Caco-2 (cell line): Measurements from ENCODE around the gene TARP.

Source experiments
- BruUV-seq: library from RNA; stranded (reverse); fragments of 400-500 nt; replicated peaks from 2 replicates; lab custom pipeline; 2021; lab: Mats Ljungman, UMichigan
- CTCF ChIA-PET: fragments of 300-600 bp; sonication (Branson Sonifier 250); formaldehyde crosslinking; loops from one replicate; lab custom pipeline; 2022; ENCODE audit warnings: antibody characterized with exemption; lab: Charles Lee
- POLR2A ChIA-PET: fragments of 300-600 bp; sonication (Branson Sonifier 250); formaldehyde crosslinking; loops from one replicate; lab custom pipeline; 2022; ENCODE audit warnings: antibody characterized with exemption; lab: Charles Lee
- DNase-seq, 2 experiments: peaks; one replicate each; pipeline versions ENCODE4 v3.0.0 to v3.0.0-alpha.2; 2020 to 2022
- H3K27me3 ChIP-seq: replicated peaks from 2 replicates; pipeline ENCODE4 v1.6.0; 2011; ENCODE audit warnings: low read length; ENCODE audit not compliant: control insufficient read depth, insufficient read depth
- H3K36me3 ChIP-seq: 2 replicates; pipeline ENCODE4 v1.5.1; 2011; ENCODE audit warnings: low read length; ENCODE audit not compliant: control insufficient read depth, insufficient read depth
- H3K4me1 ChIP-seq: fragments of 250-450 bp; sonication (Bioruptor Pico); 2 replicates; pipeline ENCODE4 v1.5.1; 2020; ENCODE audit warnings: mild to moderate bottlenecking
- H3K4me3 ChIP-seq: 2 replicates; pipeline ENCODE4 v1.5.1; 2011; ENCODE audit warnings: low read depth, mild to moderate bottlenecking, control low read depth, low read length
- H3K9me3 ChIP-seq: fragments of 250-450 bp; sonication (Bioruptor Pico); 2 replicates; pipeline ENCODE4 v1.5.1; 2020; ENCODE audit warnings: mild to moderate bottlenecking, moderate library complexity
- H3K27ac Mint-ChIP-seq: one replicate; pipeline ENCODE4 v1.8.0; 2022; ENCODE audit warnings: mixed read lengths; ENCODE audit not compliant: unreplicated experiment
- H3K27me3 Mint-ChIP-seq: one replicate; pipeline ENCODE4 v1.8.0; 2022; ENCODE audit warnings: mixed read lengths; ENCODE audit not compliant: insufficient read depth, unreplicated experiment
- H3K36me3 Mint-ChIP-seq: one replicate; pipeline ENCODE4 v1.8.0; 2022; ENCODE audit warnings: mild to moderate bottlenecking, mixed read lengths; ENCODE audit not compliant: insufficient read depth, unreplicated experiment
- H3K4me1 Mint-ChIP-seq: one replicate; pipeline ENCODE4 v1.8.0; 2022; ENCODE audit warnings: low read depth, mixed read lengths; ENCODE audit not compliant: unreplicated experiment
- H3K4me3 Mint-ChIP-seq: one replicate; pipeline ENCODE4 v1.8.0; 2022; ENCODE audit warnings: mild to moderate bottlenecking, moderate library complexity, mixed read lengths; ENCODE audit not compliant: unreplicated experiment
- H3K9me3 Mint-ChIP-seq: one replicate; pipeline ENCODE4 v1.8.0; 2022; ENCODE audit warnings: mixed read lengths; ENCODE audit not compliant: unreplicated experiment
- CTCF ChIP-seq, 2 experiments: fragments of 200-600 bp in 1 of 2; IDR thresholded peaks; 1 replicate in 1 of 2; 2 replicates in 1 of 2; pipeline versions ENCODE4 v1.5.1 to v1.8.0; 2011 to 2022; ENCODE audit warnings: antibody characterized with exemption in 1 of 2, control low read depth in 1 of 2, inconsistent platforms in 1 of 2, low read depth in 1 of 2, low read length in 1 of 2, mild to moderate bottlenecking in 1 of 2, moderate library complexity in 1 of 2; ENCODE audit not compliant: insufficient read depth in 1 of 2, severe bottlenecking in 1 of 2, unreplicated experiment in 1 of 2
- intact Hi-C: fragments of 100-400 bp; cut with micrococcal nuclease; formaldehyde crosslinking; loops from one replicate; pipeline ENCODE4 v1.10.0; 2022; ENCODE audit not compliant: unreplicated experiment

TARP gene

GRCh38 chr7:38321967-38322366 lies 48.5 kb upstream of the TARP start:
- peaks cover 11% of the 10 kb centered on the region for H3K4me1 Mint-ChIP-seq
- Histone ChIP-seq H3K4me3 (no peak overlapping the region), H3K27me3 (no peaks in the 10 kb centered on the region), H3K4me1 (0 out of 2 replicates have a peak, but pooled peaks cover 5% of the 10 kb centered on the region), H3K9me3 (no peaks in the 10 kb centered on the region), H3K36me3 (no peaks in the 10 kb centered on the region)
- TF ChIP-seq CTCF (IDR thresholded peaks at IDR 0.05; ENCODE audit: insufficient read depth in 1 of 2, low read depth in 1 of 2, low read length in 1 of 2, severe bottlenecking in 1 of 2, unreplicated experiment in 1 of 2), result no peak
- CTCF ChIA-PET, result no interaction called here
- no peak for DNase-seq
- peaks cover 16% of the 10 kb centered on the region for H3K27me3 Mint-ChIP-seq
- H3K4me3 Mint-ChIP-seq, result no peak overlapping the region
- H3K27ac Mint-ChIP-seq, result no peak overlapping the region
- peaks cover 4% of the 10 kb centered on the region for H3K36me3 Mint-ChIP-seq
- BruUV-seq, result no TSS peak
- H3K9me3 Mint-ChIP-seq, result no peaks in the 10 kb centered on the region
- POLR2A ChIA-PET, result no interaction called here
- intact Hi-C loops, result no loop called here

GRCh38 chr7:38321515-38321944 lies 48.1 kb upstream of the TARP start:
- BruUV-seq, result no TSS peak
- no peak for DNase-seq
- Mint-ChIP-seq H3K4me3 (no peak overlapping the region), H3K36me3 (peaks cover 4% of the 10 kb centered on the region), H3K27ac (no peak overlapping the region), H3K9me3 (no peaks in the 10 kb centered on the region), H3K27me3 (peaks cover 12% of the 10 kb centered on the region), H3K4me1 (peaks cover 11% of the 10 kb centered on the region)
- Histone ChIP-seq H3K4me3 (no peak overlapping the region), H3K36me3 (no peaks in the 10 kb centered on the region), H3K4me1 (0 out of 2 replicates have a peak, but pooled peaks cover 5% of the 10 kb centered on the region), H3K9me3 (no peaks in the 10 kb centered on the region), H3K27me3 (no peaks in the 10 kb centered on the region)
- ChIA-PET POLR2A (no interaction called here), CTCF (no interaction called here)
- intact Hi-C loops, result no loop called here
- TF ChIP-seq CTCF (IDR thresholded peaks at IDR 0.05; ENCODE audit: insufficient read depth in 1 of 2, low read depth in 1 of 2, low read length in 1 of 2, severe bottlenecking in 1 of 2, unreplicated experiment in 1 of 2), result no peak

- Histone ChIP-seq H3K4me1 (0 out of 2 replicates have a peak, but pooled peaks cover 5% of the 10 kb centered on the region), H3K4me3 (no peak overlapping the region), H3K9me3 (no peaks in the 10 kb centered on the region), H3K27me3 (no peaks in the 10 kb centered on the region), H3K36me3 (no peaks in the 10 kb centered on the region)
- no peaks in the 10 kb centered on the region for H3K9me3 Mint-ChIP-seq
- TF ChIP-seq CTCF (IDR thresholded peaks at IDR 0.05; ENCODE audit: insufficient read depth in 1 of 2, low read depth in 1 of 2, low read length in 1 of 2, severe bottlenecking in 1 of 2, unreplicated experiment in 1 of 2), result no peak
- H3K27me3 Mint-ChIP-seq, result peaks cover 12% of the 10 kb centered on the region
- no peak overlapping the region for H3K27ac Mint-ChIP-seq
- POLR2A ChIA-PET, result no interaction called here
- BruUV-seq, result no TSS peak
- intact Hi-C loops, result no loop called here
- no peak overlapping the region for H3K4me3 Mint-ChIP-seq
- H3K4me1 Mint-ChIP-seq, result peaks cover 11% of the 10 kb centered on the region
- CTCF ChIA-PET, result no interaction called here
- no peak for DNase-seq
- H3K36me3 Mint-ChIP-seq, result peaks cover 4% of the 10 kb centered on the region
Measured at GRCh38 chr7:38321050-38321449, 47.6 kb upstream of the TARP start.
